Activated naive CD4-positive, alpha-beta T cell treated with Interleukin-2 at 50 U/mL for 16 hours (primary cell): Measurements from ENCODE around the gene DNAH10.

Source experiments
- DNase-seq: peaks from one replicate; pipeline ENCODE4 v3.0.0-alpha.2; 2020

Gene DNAH10

GRCh38 chr12:123761841-123762714 is at the start of gene DNAH10:
Gene DNAH10, plus strand, starts transcription at chr12:123762301. Its CDS starts 36 bp downstream, at chr12:123762337.
- peak; percentile 28 for DNase-seq

DNA sequence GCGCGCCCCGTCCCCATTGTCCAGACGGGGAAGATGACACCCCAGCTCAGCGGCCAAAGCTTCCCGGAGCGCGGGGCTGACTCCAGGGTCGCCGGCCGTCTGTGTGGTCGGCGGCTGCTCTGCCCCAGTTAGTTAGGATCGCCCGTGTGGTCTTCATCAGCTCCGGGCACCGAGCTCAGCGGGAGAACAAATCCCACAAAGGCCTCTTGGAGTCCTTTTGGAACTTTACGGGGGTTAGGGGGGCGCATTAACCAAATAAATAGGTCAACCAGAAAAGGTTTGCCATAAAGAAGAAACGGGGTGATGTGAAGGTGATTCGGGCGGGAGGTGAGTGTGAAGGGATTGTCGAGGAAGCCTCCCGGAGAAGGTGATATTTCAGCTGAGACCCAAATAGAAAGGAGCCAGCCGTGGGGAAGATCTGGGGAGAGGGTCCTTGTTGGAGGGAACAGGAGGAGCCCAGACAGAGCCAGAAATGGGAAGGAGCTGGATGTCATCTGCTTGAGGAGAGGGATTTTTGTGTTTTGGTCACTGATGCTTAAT is 49.3 kb upstream of the DNAH10 start:
- DNase-seq = peak; percentile 7

DNA sequence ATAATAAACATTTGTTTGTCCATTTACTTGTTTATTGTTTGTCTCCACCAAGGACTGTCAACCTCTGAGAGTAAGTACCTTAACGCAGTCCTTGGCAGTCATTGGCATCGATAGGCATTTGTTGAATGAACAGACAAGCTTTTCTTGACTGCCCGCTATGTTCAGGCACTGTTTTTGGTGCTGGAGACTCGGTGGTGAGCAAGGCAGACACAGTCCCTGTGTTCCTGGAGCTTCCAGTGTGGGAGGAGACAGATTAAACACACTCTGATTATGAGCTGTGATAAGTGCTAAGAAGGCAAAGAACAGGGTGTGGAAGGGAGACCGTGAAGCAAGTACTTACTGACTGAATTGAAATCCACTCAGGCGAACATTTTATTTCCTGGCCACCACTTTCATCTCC is 48.7 kb upstream of the DNAH10 start:
- no peak for DNase-seq

GRCh38 chr12:123713823-123714585 is 48.1 kb upstream of the DNAH10 start:
- peak; percentile 51 for DNase-seq

DNA sequence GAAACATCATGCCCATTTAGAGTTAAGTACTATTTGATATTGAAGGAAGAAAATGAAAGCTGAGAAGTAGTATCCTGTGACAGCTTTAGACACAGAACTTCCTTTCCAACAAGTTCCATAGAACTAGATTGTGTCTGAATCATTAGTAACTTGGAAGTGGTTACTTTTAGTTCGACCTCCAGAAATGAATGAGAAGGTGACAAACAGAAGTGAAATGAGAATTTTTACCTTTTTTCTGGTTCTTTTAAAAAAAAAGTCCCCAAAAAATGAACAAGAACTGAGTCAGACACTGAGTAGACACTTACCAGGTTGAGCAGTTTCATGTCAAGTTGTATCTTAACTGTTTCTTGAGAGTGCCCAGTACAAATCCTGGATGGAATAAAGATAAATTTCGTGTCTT is 46.9 kb upstream of the DNAH10 start:
- no peak for DNase-seq

- DNase-seq = no peak
Measured at GRCh38 chr12:123717350-123717749, 44.8 kb upstream of the DNAH10 start.

DNA sequence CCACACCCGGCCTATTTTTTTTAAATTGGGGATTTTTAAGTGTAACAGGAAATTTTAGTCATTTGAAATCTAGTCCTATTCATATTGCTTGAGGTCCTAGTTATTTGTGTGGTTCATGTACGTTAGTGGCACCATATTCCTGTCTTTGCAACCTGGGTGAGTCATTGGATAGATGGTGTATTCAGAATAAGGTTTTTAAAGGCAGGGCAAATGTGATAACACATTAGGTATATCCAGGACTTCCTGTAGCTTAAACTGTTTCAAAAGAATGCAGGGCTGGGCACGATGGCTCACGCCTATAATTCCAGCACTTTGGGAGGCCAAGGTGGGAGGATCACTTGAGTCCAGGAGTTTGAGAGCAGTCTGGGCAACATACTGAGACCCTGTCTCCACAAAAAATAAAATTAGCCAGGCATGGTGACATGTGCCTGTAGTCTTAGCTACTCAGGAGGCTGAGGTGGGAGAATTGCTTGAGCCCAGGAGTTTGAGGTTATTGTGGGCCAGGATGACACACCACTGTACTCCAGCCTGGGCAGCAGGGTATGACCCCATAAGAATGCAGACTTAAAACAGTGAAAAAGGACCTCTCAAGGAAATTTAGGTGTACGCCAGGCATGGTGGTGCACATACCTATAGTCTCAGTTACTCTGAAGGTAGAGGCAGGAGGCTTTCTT is 41.8 kb upstream of the DNAH10 start:
- no peak for DNase-seq

GRCh38 chr12:123721245-123721644 is 40.9 kb upstream of the DNAH10 start:
- no peak for DNase-seq

DNA sequence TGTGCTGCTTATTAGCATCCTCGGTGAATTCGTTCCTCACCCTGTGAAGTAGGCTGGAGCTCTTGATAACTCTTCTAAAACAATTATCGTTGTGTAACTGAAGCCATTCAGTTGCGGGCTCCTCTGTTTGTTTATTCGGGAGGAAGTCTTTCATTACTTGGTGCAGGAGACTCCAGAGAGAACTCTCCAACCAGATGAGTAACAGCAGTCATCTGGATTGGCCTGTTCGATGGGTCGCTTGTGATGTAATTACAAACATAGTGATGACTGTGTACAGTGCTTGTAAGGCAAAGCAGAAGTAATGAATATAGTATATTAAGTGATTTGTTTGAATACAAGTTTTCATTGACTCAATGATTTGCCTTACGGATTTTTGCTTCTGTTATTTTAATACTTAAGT is 39.1 kb upstream of the DNAH10 start:
- DNase-seq = no peak

- no peak for DNase-seq
Measured at GRCh38 chr12:123723765-123724164, 38.3 kb upstream of the DNAH10 start.

DNA sequence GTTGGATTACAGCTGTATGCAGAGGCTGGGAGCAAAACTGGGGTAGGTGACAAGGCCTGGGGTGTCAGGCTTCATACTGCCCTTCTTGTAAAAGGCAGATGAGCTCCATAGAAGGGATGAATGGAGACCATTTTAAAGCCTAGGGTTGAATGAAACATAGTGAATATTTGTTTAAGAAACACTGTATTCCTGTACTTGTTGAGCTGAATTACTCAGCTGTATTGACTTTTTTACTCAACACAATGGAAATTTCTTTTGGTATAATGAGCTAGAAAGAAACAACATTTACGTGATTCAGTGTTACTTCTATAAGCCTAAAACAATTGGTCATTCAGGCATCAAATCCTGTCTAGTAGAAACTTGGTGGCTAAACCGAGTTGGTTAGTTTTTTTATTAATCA is 35.9 kb upstream of the DNAH10 start:
- no peak for DNase-seq

GRCh38 chr12:123726962-123727361 is 35.1 kb upstream of the DNAH10 start:
- DNase-seq = no peak

DNA sequence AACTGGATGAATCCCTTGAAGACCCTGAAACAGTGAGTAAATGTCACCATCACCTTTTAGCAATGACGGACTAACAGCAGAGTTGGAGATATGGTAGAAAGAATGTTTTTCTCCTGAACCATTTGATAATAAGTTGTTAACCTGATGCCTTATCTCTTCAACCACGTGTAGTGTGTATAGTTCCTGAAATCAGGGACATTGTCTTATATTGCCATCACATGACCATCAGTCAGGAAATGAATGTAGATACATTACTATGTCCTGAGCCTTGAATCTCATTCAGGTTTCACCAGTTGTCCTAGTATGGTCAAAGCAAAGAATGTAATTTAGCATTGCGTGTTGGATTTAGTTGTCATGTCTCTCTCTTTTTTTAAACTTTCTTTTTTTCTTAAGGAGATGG is 34.2 kb upstream of the DNAH10 start:
- no peak for DNase-seq

GRCh38 chr12:123731596-123731995 is 30.5 kb upstream of the DNAH10 start:
- DNase-seq = no peak

- DNase-seq = no peak
Measured at GRCh38 chr12:123732251-123732650, 29.9 kb upstream of the DNAH10 start.

DNA sequence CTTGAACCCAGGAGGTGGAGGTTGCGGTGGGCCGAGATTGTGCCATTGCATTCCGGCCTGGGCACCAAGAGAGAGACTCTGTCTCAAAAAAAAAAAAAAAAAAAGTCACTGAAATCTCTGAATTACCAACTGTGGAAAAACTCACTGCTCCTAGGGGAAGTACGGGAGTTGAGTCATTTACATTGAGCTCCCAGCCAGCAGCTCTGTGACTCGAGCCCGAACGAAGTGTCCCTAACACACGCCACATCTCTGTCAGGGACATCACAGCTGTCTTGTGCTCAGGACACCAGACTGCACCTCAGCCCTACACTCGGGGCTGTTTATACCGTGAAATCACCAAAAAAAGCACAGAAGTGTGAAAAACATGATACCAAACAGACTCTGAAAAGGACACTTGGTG is 28.9 kb upstream of the DNAH10 start:
- no peak for DNase-seq

DNA sequence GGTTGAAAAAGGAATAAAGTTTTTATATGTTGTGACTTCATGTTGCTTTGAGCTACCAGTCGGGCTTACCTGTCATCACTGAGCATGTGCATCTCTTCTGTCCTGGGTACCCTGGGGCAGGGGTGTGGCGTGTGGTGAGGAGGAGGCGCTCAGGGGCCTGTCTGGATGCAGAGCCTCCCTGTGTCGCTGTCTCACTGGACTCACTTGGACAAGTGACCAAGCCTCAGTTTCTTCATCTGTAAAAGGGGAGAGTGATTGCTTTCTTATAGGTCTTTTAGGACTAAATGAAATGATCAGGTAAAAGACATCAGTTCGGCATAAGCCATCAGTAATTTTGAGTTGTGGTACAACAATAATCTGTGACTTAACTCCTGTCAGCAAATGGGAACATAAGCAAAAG is 27.8 kb upstream of the DNAH10 start:
- no peak for DNase-seq

DNA sequence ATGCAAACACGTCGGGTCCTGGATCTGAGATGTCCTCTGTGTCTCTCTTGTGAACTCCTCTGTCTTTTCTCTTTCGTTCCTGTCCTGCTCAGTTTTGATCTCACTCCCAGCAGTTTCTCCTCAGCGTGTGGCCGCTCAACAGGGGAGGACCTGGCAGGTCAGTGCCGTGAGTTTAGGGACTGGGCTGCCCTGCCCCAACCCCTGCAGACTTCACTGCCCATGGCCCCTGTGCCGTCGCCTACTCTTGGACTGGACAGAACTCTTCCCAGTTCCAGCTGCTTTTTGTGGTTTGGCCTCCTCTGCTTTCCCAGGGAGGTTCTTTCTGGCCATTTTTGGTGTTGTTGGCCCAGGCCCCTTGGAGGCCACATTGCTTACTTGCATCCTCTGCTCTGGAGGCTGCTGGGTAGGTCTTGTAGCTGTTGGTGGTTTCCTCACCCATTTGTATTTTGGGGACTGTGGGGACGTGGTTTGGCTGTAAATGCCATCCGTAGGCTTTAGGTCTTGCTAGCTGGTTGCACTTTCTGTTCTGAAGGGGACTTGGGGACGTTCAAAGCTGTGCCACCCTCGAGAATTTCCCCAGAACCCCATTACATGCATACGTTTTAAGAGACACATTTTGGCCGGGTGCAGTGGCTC is 20.0 kb upstream of the DNAH10 start:
- no peak for DNase-seq

- DNase-seq = no peak
Measured at GRCh38 chr12:123743002-123743401, 19.1 kb upstream of the DNAH10 start.

DNA sequence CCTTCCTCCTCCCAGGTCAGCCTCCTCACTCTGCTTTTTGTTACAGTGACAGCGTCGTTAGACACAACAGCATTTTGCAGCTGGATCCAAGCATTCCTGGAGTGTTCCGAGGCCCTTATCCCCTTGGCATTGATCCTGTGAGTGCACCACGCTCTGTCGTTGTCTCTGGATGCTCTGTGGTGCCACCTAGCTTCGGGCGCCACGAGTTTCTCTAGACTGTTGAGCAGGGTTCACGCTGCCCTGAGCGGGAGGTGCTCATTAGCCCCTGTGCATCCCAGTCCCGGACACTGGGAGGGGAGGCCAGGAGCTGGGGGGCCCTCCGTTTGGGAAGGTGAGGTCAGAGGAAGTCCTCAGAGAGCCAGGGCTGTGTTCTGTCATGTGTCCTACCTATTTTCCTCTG is 17.3 kb upstream of the DNAH10 start:
- DNase-seq = no peak

- DNase-seq = no peak
Measured at GRCh38 chr12:123747309-123747708, 14.8 kb upstream of the DNAH10 start.

- no peak for DNase-seq
Measured at GRCh38 chr12:123748161-123748560, 13.9 kb upstream of the DNAH10 start.

GRCh38 chr12:123748661-123749060 is 13.4 kb upstream of the DNAH10 start:
- no peak for DNase-seq
